Measurements from ENCODE around the gene PPFIA2. TPM values are rescaled to one million over a fixed set of nuclear protein-coding genes. Genes with fewer than 3 reads are reported as not detected.

The PPFIA2 gene
- total RNA-seq, 2 experiments from 2014 or later = not detected

DNA sequence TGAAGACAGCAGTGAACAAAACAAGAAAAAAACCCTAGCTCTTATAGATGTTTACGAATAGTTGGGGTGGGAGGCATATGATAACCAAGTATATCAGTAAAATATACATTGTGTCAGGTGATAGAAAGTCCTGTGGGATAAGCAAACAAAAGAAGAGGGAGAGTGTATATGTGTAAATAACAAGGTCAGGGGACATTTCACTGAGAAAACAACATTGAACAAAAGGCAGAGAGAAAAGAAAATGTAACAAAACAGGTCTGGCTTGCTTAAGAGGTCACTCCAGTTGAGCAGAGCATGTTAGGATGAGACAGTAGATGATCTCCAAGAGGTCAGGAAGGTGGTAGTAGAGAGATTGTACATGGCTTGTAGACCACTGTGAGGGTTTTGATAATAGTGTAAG is 377.2 kb downstream of the PPFIA2 start:
- TF ChIP-seq, protein P1, sequence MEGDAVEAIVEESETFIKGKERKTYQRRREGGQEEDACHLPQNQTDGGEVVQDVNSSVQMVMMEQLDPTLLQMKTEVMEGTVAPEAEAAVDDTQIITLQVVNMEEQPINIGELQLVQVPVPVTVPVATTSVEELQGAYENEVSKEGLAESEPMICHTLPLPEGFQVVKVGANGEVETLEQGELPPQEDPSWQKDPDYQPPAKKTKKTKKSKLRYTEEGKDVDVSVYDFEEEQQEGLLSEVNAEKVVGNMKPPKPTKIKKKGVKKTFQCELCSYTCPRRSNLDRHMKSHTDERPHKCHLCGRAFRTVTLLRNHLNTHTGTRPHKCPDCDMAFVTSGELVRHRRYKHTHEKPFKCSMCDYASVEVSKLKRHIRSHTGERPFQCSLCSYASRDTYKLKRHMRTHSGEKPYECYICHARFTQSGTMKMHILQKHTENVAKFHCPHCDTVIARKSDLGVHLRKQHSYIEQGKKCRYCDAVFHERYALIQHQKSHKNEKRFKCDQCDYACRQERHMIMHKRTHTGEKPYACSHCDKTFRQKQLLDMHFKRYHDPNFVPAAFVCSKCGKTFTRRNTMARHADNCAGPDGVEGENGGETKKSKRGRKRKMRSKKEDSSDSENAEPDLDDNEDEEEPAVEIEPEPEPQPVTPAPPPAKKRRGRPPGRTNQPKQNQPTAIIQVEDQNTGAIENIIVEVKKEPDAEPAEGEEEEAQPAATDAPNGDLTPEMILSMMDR (IDR thresholded peaks at IDR 0.05) = no peak
- no peaks in the 10 kb centered on the region for H3K27me3 Mint-ChIP-seq
- Histone ChIP-seq H3K27ac (ENCODE audit: low read depth in 1 of 2, low read length in 2 of 2) (no peak overlapping the region), H3K9me3 (ENCODE audit: control insufficient read depth in 1 of 2, insufficient read depth in 1 of 2, low read length in 2 of 2) (no peaks in the 10 kb centered on the region), H3K36me3 (ENCODE audit: insufficient read depth, low read length) (no peaks in the 10 kb centered on the region), H3K27me3 (ENCODE audit: control insufficient read depth in 1 of 2, insufficient read depth in 2 of 2, low read length in 2 of 2) (no peaks in the 10 kb centered on the region), H3K4me1 (ENCODE audit: insufficient read depth, low read length) (no peaks in the 10 kb centered on the region), H3K4me3 (ENCODE audit: low read length) (no peak overlapping the region)
- H3K9me3 Mint-ChIP-seq = no peaks in the 10 kb centered on the region
- ChIA-PET CTCF (no interaction called here), POLR2A (no interaction called here)
- no peaks in the 10 kb centered on the region for H3K36me3 Mint-ChIP-seq (ENCODE audit: low read depth)
- no peak for ATAC-seq (ENCODE audit: poor library complexity)
- H3K27ac Mint-ChIP-seq = no peak overlapping the region
- DNase-seq = no peak
- no peaks in the 10 kb centered on the region for H3K4me1 Mint-ChIP-seq (ENCODE audit: low read depth)
- no peak overlapping the region for H3K4me3 Mint-ChIP-seq
- intact Hi-C loops (cut with DNase I, micrococcal nuclease) = no loop called here

DNA sequence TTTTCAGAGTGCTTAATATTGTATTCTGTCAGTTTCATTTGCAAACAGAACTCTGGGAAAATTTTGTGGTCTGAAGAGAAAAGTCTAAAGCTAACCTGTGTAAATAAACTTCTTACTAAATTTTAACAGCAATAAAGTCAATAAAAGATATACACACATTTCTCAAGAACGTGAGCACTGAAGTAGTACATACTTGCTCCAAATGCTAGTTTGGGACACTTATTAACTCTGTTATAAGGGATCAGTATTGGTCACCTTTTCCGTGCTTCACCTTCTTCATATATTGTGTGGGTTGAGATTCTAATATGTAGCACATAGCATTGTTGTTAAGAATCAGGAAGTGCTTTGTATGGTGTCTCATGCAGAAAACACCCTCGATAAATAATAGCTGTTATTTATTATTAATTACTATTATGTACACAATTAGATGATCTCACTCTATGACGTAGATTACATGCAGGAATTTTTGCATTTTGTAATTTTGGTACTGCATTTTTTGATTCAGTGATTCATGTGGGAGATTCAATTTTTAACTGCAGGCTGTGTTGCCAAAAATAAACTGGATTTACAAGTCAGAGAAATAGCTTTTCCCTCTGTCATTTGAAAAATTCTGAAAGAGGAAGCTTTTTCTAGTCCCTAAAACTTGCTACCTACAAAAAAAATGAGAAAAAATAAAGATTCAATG is 380.4 kb downstream of the PPFIA2 start:
- H3K9me3 ChIP-seq (ENCODE audit: control insufficient read depth in 1 of 2, insufficient read depth in 1 of 2, low read length in 2 of 2) = no peaks in the 10 kb centered on the region
- H3K4me1 ChIP-seq (ENCODE audit: insufficient read depth, low read length) = no peaks in the 10 kb centered on the region
- no peaks in the 10 kb centered on the region for H3K27me3 Mint-ChIP-seq
- TF ChIP-seq, protein P1 (IDR thresholded peaks at IDR 0.05) = no peak
- H3K36me3 ChIP-seq (ENCODE audit: insufficient read depth, low read length) = no peaks in the 10 kb centered on the region
- no peaks in the 10 kb centered on the region for H3K9me3 Mint-ChIP-seq
- H3K27me3 ChIP-seq (ENCODE audit: control insufficient read depth in 1 of 2, insufficient read depth in 2 of 2, low read length in 2 of 2) = no peaks in the 10 kb centered on the region
- POLR2A ChIA-PET = no interaction called here
- no peak for ATAC-seq (ENCODE audit: poor library complexity)
- intact Hi-C loops (cut with DNase I, micrococcal nuclease) = no loop called here
- no peak overlapping the region for H3K27ac ChIP-seq (ENCODE audit: low read depth in 1 of 2, low read length in 2 of 2)
- no peak overlapping the region for H3K27ac Mint-ChIP-seq
- CTCF ChIA-PET = no interaction called here
- H3K4me3 Mint-ChIP-seq = no peak overlapping the region
- H3K36me3 Mint-ChIP-seq (ENCODE audit: low read depth) = no peaks in the 10 kb centered on the region
- DNase-seq = no peak
- H3K4me1 Mint-ChIP-seq (ENCODE audit: low read depth) = no peaks in the 10 kb centered on the region
- H3K4me3 ChIP-seq (ENCODE audit: low read length) = no peak overlapping the region

DNA sequence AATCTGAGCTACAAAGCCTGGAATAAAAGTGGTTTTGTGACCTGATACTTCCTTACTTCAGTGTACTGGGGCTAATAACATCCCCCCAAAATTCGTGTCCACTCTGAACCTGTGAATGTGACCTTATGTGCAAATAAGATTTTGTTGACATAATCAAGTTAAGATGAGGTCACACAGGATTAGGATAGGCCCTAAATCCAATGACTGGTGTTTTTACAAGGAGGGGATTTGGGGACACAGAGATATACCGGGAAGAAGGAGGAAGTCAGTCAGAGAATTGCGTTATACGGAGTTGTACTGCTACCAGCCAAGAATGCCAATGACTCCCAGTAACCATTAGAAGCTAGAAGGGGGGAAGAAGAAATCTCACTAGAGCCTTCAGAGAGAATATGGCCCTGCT is 381.4 kb downstream of the PPFIA2 start:
- Histone ChIP-seq H3K4me1 (ENCODE audit: insufficient read depth, low read length) (no peaks in the 10 kb centered on the region), H3K36me3 (ENCODE audit: insufficient read depth, low read length) (no peaks in the 10 kb centered on the region), H3K9me3 (ENCODE audit: control insufficient read depth in 1 of 2, insufficient read depth in 1 of 2, low read length in 2 of 2) (no peaks in the 10 kb centered on the region), H3K27ac (ENCODE audit: low read depth in 1 of 2, low read length in 2 of 2) (no peak overlapping the region), H3K27me3 (ENCODE audit: control insufficient read depth in 1 of 2, insufficient read depth in 2 of 2, low read length in 2 of 2) (no peaks in the 10 kb centered on the region), H3K4me3 (ENCODE audit: low read length) (no peak overlapping the region)
- intact Hi-C loops (cut with DNase I, micrococcal nuclease) = no loop called here
- no peak for DNase-seq
- ChIA-PET CTCF (no interaction called here), POLR2A (no interaction called here)
- ATAC-seq (ENCODE audit: poor library complexity) = no peak
- Mint-ChIP-seq H3K36me3 (ENCODE audit: low read depth) (no peaks in the 10 kb centered on the region), H3K27ac (no peak overlapping the region), H3K4me3 (no peak overlapping the region), H3K4me1 (ENCODE audit: low read depth) (no peaks in the 10 kb centered on the region), H3K9me3 (no peaks in the 10 kb centered on the region), H3K27me3 (no peaks in the 10 kb centered on the region)
- TF ChIP-seq, protein P1 (IDR thresholded peaks at IDR 0.05) = no peak
